Panc1 (cell line): ENCODE results near the gene OR1I1.

Experiments
- CTCF ChIP-seq: fragments of 450-650 bp; IDR thresholded peaks from 2 replicates; pipeline ENCODE4 v1.5.1; 2017; ENCODE audit warnings: mild to moderate bottlenecking
- REST ChIP-seq, 2 experiments: IDR thresholded peaks; 2 replicates each; pipeline ENCODE4 v1.6.1; 2011 to 2012; ENCODE audit warnings: low read depth in 2 of 2, control low read depth in 1 of 2, low read length in 1 of 2, mild to moderate bottlenecking in 1 of 2, moderate library complexity in 1 of 2; ENCODE audit not compliant: insufficient read depth in 1 of 2

- TF ChIP-seq CTCF, result no peak
- no peak for TF ChIP-seq REST (IDR thresholded peaks at IDR 0.05; ENCODE audit: insufficient read depth in 1 of 2, low read depth in 2 of 2, low read length in 1 of 2)
Observed at GRCh38 chr19:15105044-15105443, 23.0 kb downstream of the OR1I1 start.
